DLD1 (cell line): ENCODE results near the gene FUT6.
"Not testable (repeated sequence)": the region's sequence is repeated elsewhere in the genome, so short reads cannot be mapped to it uniquely, and the experiment has no call there.

Source experiments
- in situ Hi-C: cut with HindIII; loops from 2 replicates; pipeline ENCODE4 v1.10.0; 2017; ENCODE audit warnings: low sequenced_read_pairs

Gene FUT6

GRCh38 chr19:5857203-5858081 lies 17.9 kb upstream of the FUT6 start:
- in situ Hi-C loops = no loop called here

GRCh38 chr19:5855151-5855550 lies 15.6 kb upstream of the FUT6 start:
- in situ Hi-C loops = not testable (repeated sequence)

GRCh38 chr19:5854121-5854520 lies 14.6 kb upstream of the FUT6 start:
- in situ Hi-C loops = not testable (repeated sequence)

GRCh38 chr19:5851302-5851701 lies 11.8 kb upstream of the FUT6 start, which contains the start of gene FUT3:
FUT3 (minus strand) TSS chr19:5851449.
- in situ Hi-C loops = no loop called here

- in situ Hi-C loops = no loop called here
Measured at GRCh38 chr19:5850743-5851293, 11.3 kb upstream of the FUT6 start.

GRCh38 chr19:5850189-5850588 lies 10.7 kb upstream of the FUT6 start:
- in situ Hi-C loops = no loop called here

GRCh38 chr19:5848621-5849020 lies 9.1 kb upstream of the FUT6 start:
- in situ Hi-C loops = not testable (repeated sequence)

GRCh38 chr19:5847846-5848245 lies 8.3 kb upstream of the FUT6 start:
- in situ Hi-C loops = not testable (repeated sequence)

- in situ Hi-C loops = no loop called here
Measured at GRCh38 chr19:5844456-5845433, 5.2 kb upstream of the FUT6 start.

GRCh38 chr19:5843295-5843927 lies 3.9 kb upstream of the FUT6 start:
- in situ Hi-C loops = no loop called here

- in situ Hi-C loops = not testable (repeated sequence)
Measured at GRCh38 chr19:5841735-5842111, 2.2 kb upstream of the FUT6 start.

GRCh38 chr19:5838353-5839064 lies 993 bp downstream of the FUT6 start:
- in situ Hi-C loops = no loop called here

- in situ Hi-C loops = no loop called here
Measured at GRCh38 chr19:5837761-5838352, 1.6 kb downstream of the FUT6 start.

GRCh38 chr19:5832527-5833216 lies 6.8 kb downstream of the FUT6 start:
- in situ Hi-C loops = no loop called here

GRCh38 chr19:5832061-5832460 lies 7.4 kb downstream of the FUT6 start:
- in situ Hi-C loops = no loop called here

GRCh38 chr19:5831159-5831558 lies 8.3 kb downstream of the FUT6 start:
- in situ Hi-C loops = no loop called here

GRCh38 chr19:5829567-5830310 lies 9.8 kb downstream of the FUT6 start:
- in situ Hi-C loops = no loop called here
